Measurements from ENCODE around the gene PSMA5.
"Not testable (repeated sequence)": the region's sequence is repeated elsewhere in the genome, so short reads cannot be mapped to it uniquely, and the experiment has no call there.

Gene PSMA5

DNA sequence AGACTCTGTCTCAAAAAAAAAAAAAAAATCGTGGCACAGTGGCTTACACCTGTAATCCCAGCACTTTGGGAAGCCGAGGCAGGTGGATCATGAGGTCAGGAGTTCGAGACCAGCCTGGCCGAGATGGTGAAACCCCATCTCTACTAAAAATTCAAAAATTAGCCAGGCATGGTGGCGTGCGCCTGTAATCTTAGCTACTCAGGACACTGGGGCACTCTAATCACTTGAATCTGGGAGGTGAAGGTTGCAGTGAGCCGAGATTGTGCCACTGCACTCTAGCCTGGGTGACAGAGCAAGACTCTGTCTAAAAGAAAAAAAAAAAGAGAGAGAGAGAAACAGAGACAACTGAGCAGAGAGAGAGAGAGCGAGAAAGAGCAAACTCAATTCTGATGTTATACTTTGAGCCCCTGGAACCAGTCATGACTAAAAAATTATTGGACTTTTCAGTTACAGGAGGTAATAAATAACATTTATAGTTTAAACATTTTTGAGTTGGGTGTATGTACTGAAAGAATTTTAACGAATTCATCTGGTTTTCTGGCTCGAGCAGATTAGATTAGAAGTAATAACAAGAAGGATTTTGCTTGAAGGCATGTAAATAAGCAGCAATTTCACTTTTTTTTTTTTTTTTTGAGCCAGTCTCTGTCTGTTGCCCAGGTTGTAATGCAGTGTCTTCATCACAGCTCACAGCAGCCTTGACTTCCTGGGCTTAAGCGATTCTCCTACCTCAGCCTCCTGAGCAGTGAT is 19.9 kb upstream of the PSMA5 start:
- DNase-seq (ENCODE audit: low spot score in 2 of 2); H3K4me3 Mint-ChIP-seq; H3K4me1 Mint-ChIP-seq; H3K36me3 Mint-ChIP-seq; ATAC-seq; H3K27ac Mint-ChIP-seq; H3K9me3 Mint-ChIP-seq: not testable (repeated sequence)

- DNase-seq (ENCODE audit: low spot score in 2 of 2) (no peak), ATAC-seq (no peak)
- H3K4me1 Mint-ChIP-seq = no peaks in the 10 kb centered on the region
- H3K36me3 Mint-ChIP-seq = no peaks in the 10 kb centered on the region
- no peaks in the 10 kb centered on the region for H3K9me3 Mint-ChIP-seq
- no peak overlapping the region for H3K27ac Mint-ChIP-seq
- no peak overlapping the region for H3K4me3 Mint-ChIP-seq
Measured at GRCh38 chr1:109444346-109444745, 18.1 kb upstream of the PSMA5 start.

DNA sequence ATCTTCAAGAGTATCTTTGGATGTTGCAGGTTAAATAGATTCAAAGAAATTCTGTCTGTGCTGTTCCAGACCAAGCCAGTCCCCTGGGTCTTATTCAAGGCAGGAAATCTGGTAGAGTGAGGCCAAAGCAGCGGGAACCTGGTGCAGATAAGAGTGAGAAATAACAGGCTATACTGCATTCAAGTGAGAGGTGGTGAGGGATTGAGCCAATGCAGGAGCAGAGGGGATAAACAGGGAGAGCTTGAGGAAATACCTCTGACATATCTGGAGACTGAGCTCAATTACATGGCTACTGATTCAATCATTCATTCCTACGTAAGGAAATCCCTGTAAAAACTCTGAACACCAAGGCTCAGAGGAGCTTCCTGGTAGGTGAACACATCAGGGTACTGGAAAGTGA is 17.2 kb upstream of the PSMA5 start:
- Mint-ChIP-seq H3K27ac (no peak overlapping the region), H3K4me1 (no peaks in the 10 kb centered on the region), H3K36me3 (no peaks in the 10 kb centered on the region), H3K9me3 (no peaks in the 10 kb centered on the region), H3K4me3 (no peak overlapping the region)
- DNase-seq (ENCODE audit: low spot score in 2 of 2) (no peak), ATAC-seq (no peak)

DNA sequence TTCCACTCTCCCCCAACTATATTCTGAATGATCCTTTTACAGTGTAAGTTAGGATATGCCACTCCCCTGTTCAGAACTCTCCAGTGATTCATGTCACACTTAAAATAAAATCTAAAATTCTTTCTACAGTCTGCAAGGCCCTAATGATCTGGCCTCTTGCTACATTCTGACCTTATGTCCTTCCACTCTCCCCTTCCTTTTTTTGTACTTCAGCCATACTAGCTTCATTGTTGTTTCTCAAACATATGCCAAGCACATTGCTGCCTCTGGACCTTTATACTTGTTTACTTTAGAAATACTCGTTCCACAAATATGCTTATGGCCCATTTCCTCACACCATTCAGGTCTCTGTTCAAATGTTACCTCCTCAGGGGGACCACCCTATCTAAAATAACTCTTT is 14.8 kb upstream of the PSMA5 start:
- Mint-ChIP-seq H3K4me3 (no peak overlapping the region), H3K4me1 (no peaks in the 10 kb centered on the region), H3K36me3 (no peaks in the 10 kb centered on the region), H3K9me3 (no peaks in the 10 kb centered on the region), H3K27ac (no peak overlapping the region)
- DNase-seq (ENCODE audit: low spot score in 2 of 2) (no peak), ATAC-seq (no peak)

GRCh38 chr1:109438798-109439297 is 12.6 kb upstream of the PSMA5 start:
- ATAC-seq (peak; percentile 93), DNase-seq (ENCODE audit: low spot score in 2 of 2) (no peak)
- no peak overlapping the region for H3K4me3 Mint-ChIP-seq
- H3K4me1 Mint-ChIP-seq = no peaks in the 10 kb centered on the region
- no peaks in the 10 kb centered on the region for H3K9me3 Mint-ChIP-seq
- no peaks in the 10 kb centered on the region for H3K36me3 Mint-ChIP-seq
- no peak overlapping the region for H3K27ac Mint-ChIP-seq

DNA sequence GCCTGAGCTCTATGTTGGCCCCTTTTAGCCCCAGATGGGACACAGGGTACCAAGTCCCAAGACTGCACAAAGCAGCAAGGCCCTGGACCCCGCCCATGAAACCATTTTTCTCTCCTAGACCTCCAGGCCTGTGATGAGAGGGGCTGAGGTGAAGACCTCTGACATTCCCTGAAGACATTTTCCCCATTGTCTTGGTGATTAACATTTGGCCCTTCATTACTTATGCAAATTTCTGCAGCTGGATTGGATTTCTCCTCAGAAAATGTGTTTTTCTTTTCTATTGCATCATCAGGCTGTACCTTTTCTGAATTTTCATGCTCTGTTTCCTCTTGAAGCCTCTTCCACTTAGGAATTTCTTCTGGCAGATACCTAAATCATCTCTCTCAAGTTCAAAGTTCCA is 8.2 kb upstream of the PSMA5 start:
- H3K27ac Mint-ChIP-seq = no peak overlapping the region
- ATAC-seq = no peak
- H3K4me3 Mint-ChIP-seq = no peak overlapping the region
- H3K36me3 Mint-ChIP-seq = no peaks in the 10 kb centered on the region
- no peak for DNase-seq (ENCODE audit: low spot score in 2 of 2)
- H3K9me3 Mint-ChIP-seq = no peaks in the 10 kb centered on the region
- no peaks in the 10 kb centered on the region for H3K4me1 Mint-ChIP-seq

GRCh38 chr1:109433322-109433721 is 7.1 kb upstream of the PSMA5 start:
- DNase-seq (ENCODE audit: low spot score in 2 of 2) = no peak
- Mint-ChIP-seq H3K4me3 (no peak overlapping the region), H3K9me3 (no peaks in the 10 kb centered on the region), H3K4me1 (no peaks in the 10 kb centered on the region), H3K27ac (no peak overlapping the region), H3K36me3 (no peaks in the 10 kb centered on the region)
- no peak for ATAC-seq

- H3K4me3 Mint-ChIP-seq = no peak overlapping the region
- H3K27ac Mint-ChIP-seq = no peak overlapping the region
- H3K4me1 Mint-ChIP-seq = peaks cover 2% of the 10 kb centered on the region
- DNase-seq (ENCODE audit: low spot score in 2 of 2) (no peak), ATAC-seq (no peak)
- H3K36me3 Mint-ChIP-seq = no peaks in the 10 kb centered on the region
- H3K9me3 Mint-ChIP-seq = no peaks in the 10 kb centered on the region
Measured at GRCh38 chr1:109432336-109432735, 6.1 kb upstream of the PSMA5 start.

GRCh38 chr1:109427171-109427467 is 871 bp upstream of the PSMA5 start:
- ATAC-seq (no peak), DNase-seq (ENCODE audit: low spot score in 2 of 2) (no peak)
- Mint-ChIP-seq H3K4me1 (peaks cover 28% of the 10 kb centered on the region), H3K27ac (peak overlapping the region; percentile 98), H3K4me3 (peak overlapping the region; percentile 89), H3K9me3 (no peaks in the 10 kb centered on the region), H3K36me3 (peaks cover 47% of the 10 kb centered on the region)

DNA sequence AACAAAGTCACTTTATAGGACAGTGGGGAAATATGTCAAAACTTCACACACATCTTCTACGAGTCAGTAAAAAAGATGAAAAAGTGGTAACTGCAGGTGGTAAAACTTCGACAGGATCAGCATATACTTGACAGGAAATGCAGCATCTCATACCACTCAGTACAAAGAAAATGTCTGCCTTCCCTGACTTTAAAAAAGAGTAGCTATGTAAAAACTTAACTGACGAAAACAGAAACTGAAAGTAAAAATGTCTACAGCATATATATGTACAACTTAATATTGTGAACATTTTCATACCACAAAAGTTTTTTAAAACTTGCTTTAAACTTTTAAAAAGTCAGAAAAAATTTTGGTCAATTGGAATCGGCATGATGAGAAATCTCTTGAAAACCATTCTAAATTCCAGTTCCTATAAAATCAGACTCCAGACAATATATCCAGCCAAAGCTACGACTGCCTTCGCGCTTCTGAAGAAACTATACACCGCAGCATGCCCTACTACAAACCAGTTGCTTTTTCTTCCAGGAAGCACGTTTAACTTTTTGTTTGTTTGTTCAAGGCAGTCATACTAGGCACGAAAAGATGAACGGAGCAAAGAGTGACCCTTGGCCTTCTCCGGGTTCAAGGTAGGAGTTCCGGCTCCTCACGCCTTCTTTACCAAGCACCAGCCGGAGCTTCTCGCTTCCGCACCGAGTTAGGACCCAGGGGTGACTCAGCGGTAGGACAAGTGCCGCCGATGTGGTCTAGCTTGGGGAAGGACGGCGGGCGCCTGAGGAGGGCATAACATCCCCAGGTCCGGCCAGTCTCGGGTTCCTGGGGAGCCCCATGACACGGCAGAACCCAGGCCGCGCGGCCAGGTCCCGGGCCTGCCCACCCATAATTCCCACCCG is 612 bp downstream of the PSMA5 start:
- peak overlapping the region; percentile 89 for H3K4me3 Mint-ChIP-seq
- peak overlapping the region; percentile 98 for H3K27ac Mint-ChIP-seq
- ATAC-seq = peak; percentile 69
- DNase-seq (ENCODE audit: low spot score in 2 of 2) = peak; percentile 52 to 86
- H3K9me3 Mint-ChIP-seq = no peaks in the 10 kb centered on the region
- H3K36me3 Mint-ChIP-seq = peaks cover 62% of the 10 kb centered on the region
- peaks cover 32% of the 10 kb centered on the region for H3K4me1 Mint-ChIP-seq

DNA sequence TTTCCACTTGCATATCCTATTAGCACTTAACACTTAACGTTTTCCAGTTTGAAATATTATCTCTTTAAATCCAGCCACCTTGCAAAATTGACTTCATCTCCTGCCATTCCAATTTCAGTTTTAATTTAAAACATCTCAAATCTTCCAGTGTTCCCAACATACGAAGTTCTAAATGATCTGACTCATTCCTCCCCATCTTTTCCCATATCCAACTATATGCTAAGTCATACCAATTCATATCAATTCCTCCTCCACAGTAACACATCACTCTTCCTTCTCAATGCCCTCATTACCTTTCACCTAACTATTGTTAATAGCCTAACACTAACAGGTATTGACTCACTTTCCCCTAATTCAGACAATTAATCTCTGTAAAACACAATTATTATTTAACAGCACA is 2.8 kb downstream of the PSMA5 start:
- peak overlapping the region; percentile 89 for H3K4me3 Mint-ChIP-seq
- DNase-seq (ENCODE audit: low spot score in 2 of 2) (no peak), ATAC-seq (no peak)
- H3K27ac Mint-ChIP-seq = peak overlapping the region; percentile 98
- peaks cover 32% of the 10 kb centered on the region for H3K4me1 Mint-ChIP-seq
- no peaks in the 10 kb centered on the region for H3K9me3 Mint-ChIP-seq
- peaks cover 83% of the 10 kb centered on the region for H3K36me3 Mint-ChIP-seq

DNA sequence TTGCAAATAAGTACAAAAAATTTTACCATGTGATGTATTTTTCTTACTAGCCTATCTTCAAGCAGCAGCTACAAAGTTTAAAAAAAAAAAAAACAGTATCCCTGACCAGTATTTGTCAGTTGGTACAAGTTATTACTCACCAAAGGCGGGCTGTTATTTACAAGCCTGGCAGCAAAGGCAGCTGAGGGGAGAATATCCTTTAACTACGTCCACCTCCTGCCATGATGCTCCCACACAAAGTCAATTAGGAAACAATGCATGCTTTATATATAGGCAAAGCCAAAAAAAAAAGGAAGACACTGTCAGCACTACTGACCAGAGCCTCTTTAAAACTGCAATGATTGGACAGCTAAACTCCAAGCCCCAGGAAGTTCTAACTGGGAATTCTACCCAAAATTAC is 13.7 kb downstream of the PSMA5 start:
- Mint-ChIP-seq H3K27ac (no peak overlapping the region), H3K36me3 (peaks cover 100% of the 10 kb centered on the region), H3K9me3 (no peaks in the 10 kb centered on the region), H3K4me1 (peaks cover 26% of the 10 kb centered on the region), H3K4me3 (no peak overlapping the region)
- DNase-seq (ENCODE audit: low spot score in 2 of 2) (no peak), ATAC-seq (no peak)

DNA sequence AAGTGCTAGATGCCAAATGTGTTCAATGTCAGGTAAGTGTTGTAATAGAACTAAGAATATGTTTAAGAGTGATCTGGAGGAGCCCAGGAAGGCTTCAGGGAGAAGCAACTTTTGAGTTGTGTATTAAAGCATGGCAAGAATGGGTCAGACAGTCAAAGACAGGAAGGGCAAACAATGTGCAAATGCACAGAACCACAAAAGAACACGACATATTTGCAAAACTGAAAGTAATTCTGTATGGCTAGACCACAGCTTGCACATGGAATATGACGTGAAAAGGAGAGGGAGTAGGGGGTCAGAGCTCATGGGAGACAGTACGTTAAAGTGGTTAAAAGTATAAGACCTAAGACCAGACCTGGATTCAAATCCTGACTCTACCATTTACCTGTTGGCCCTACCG is 21.4 kb downstream of the PSMA5 start:
- Mint-ChIP-seq H3K4me1 (peaks cover 16% of the 10 kb centered on the region), H3K4me3 (peak overlapping the region; percentile 2), H3K36me3 (peaks cover 92% of the 10 kb centered on the region), H3K9me3 (no peaks in the 10 kb centered on the region), H3K27ac (peak overlapping the region; percentile 38)
- DNase-seq (ENCODE audit: low spot score in 2 of 2) (no peak), ATAC-seq (peak; percentile 70)

GRCh38 chr1:109402025-109402424 is 24.2 kb downstream of the PSMA5 start:
- Mint-ChIP-seq H3K4me3 (no peak overlapping the region), H3K27ac (no peak overlapping the region), H3K4me1 (peaks cover 22% of the 10 kb centered on the region), H3K36me3 (peaks cover 63% of the 10 kb centered on the region), H3K9me3 (no peaks in the 10 kb centered on the region)
- no peak for ATAC-seq
- DNase-seq (ENCODE audit: low spot score in 2 of 2) = no peak

- H3K36me3 Mint-ChIP-seq = peaks cover 45% of the 10 kb centered on the region
- no peak for DNase-seq (ENCODE audit: low spot score in 2 of 2)
- H3K4me3 Mint-ChIP-seq = no peak overlapping the region
- H3K27ac Mint-ChIP-seq = no peak overlapping the region
- H3K4me1 Mint-ChIP-seq = peaks cover 14% of the 10 kb centered on the region
- no peaks in the 10 kb centered on the region for H3K9me3 Mint-ChIP-seq
- ATAC-seq = no peak
Measured at GRCh38 chr1:109400035-109400655, 26.1 kb downstream of the PSMA5 start.

Data from stimulated activated effector memory CD8-positive, alpha-beta T cell treated with anti-CD3 and anti-CD28 coated beads, Interleukin-12 subunit alpha, Interleukin-12 subunit beta, amount 100 ng/mL, for 72 hours (primary cell).